HepG2 (cell line): ENCODE results near the gene SLX9. TPM values are rescaled to one million over a fixed set of nuclear protein-coding genes. Genes with fewer than 3 reads are reported as not detected.

Experiments used
- ATAC-seq: fragments of 200-7000 bp; cut with Tn5 transposase; 3 replicates; pipeline ENCODE4 v1.9.1; 2020; ENCODE audit warnings: mild to moderate bottlenecking, moderate library complexity
- BruUV-seq: library from RNA; stranded (reverse); fragments of 400-500 nt; replicated peaks from 2 replicates; lab custom pipeline; 2021; lab: Mats Ljungman, UMichigan
- CTCF ChIA-PET: fragments of 300-600 bp; formaldehyde crosslinking; extraction: SDS; loops from one replicate; lab custom pipeline; 2021; ENCODE audit warnings: low total read pairs, inconsistent platforms, low intra/inter-chr PET ratio; lab: Yijun Ruan, JAX
- POLR2A ChIA-PET: fragments of 350-600 bp; sonication (Branson Sonifier 250); formaldehyde crosslinking; loops from one replicate; lab custom pipeline; 2020; ENCODE audit warnings: antibody characterized with exemption, inconsistent platforms; lab: Yijun Ruan, JAX
- DNase-seq: peaks from one replicate; pipeline ENCODE4 v3.0.0-alpha.2; 2015; ENCODE audit warnings: low spot score
- FAIRE-seq: peaks from 3 replicates; lab custom pipeline; 2011; peaks lifted over from hg19 to GRCh38; lab: Jason Lieb, UNC
- H2AFZ ChIP-seq: one replicate; pipeline ENCODE4 v1.6.1; 2011; ENCODE audit warnings: low read length, inconsistent platforms
- H3K27ac ChIP-seq: fragments of 300-600 bp; 3 replicates; pipeline ENCODE4 v1.8.0; 2011; ENCODE audit warnings: mixed run types, mild to moderate bottlenecking, mixed read lengths, low read length, inconsistent platforms; ENCODE audit not compliant: insufficient read depth; ENCODE audit errors: extremely low read length
- H3K27me3 ChIP-seq, 2 experiments: fragments of 200-600 bp in 1 of 2; 2 replicates in 1 of 2; 3 replicates in 1 of 2; pipeline versions ENCODE4 v1.6.0 to v1.8.0; 2011; ENCODE audit warnings: low read length in 2 of 2, mild to moderate bottlenecking in 2 of 2, moderate library complexity in 2 of 2, inconsistent platforms in 1 of 2; ENCODE audit not compliant: insufficient read depth in 2 of 2, control insufficient read depth in 1 of 2
- H3K36me3 ChIP-seq, 2 experiments: fragments of 200-600 bp in 1 of 2; replicated peaks in 1 of 2; 2 replicates in 1 of 2; 3 replicates in 1 of 2; pipeline versions ENCODE4 v1.5.1 to v1.8.0; 2011; ENCODE audit warnings: low read length in 2 of 2, inconsistent platforms in 1 of 2; ENCODE audit not compliant: insufficient read depth in 2 of 2, control insufficient read depth in 1 of 2
- H3K4me1 ChIP-seq: 2 replicates; pipeline ENCODE4 v1.5.1; 2012; ENCODE audit warnings: low read length, inconsistent platforms; ENCODE audit not compliant: insufficient read depth
- H3K4me2 ChIP-seq: 2 replicates; pipeline ENCODE4 v1.6.0; 2011; ENCODE audit warnings: low read depth, low read length, inconsistent platforms
- H3K4me3 ChIP-seq, 3 experiments: fragments of 200-600 bp in 1 of 3; sonication (generic), shearing (Covaris generic) in 1 of 3; replicated peaks in 1 of 3; 2 replicates each; pipeline ENCODE4 v1.5.1; 2011 to 2016; ENCODE audit warnings: low read length in 3 of 3, inconsistent platforms in 2 of 3, low read depth in 2 of 3, mild to moderate bottlenecking in 2 of 3, control low read depth in 1 of 3, mixed read lengths in 1 of 3; ENCODE audit not compliant: insufficient read depth in 1 of 3
- H3K79me2 ChIP-seq: one replicate; pipeline ENCODE4 v1.6.1; 2011; ENCODE audit warnings: low read length, inconsistent platforms; ENCODE audit not compliant: insufficient read depth
- H3K9ac ChIP-seq: 2 replicates; pipeline ENCODE4 v1.6.0; 2011; ENCODE audit warnings: mild to moderate bottlenecking, low read depth, low read length, inconsistent platforms; ENCODE audit not compliant: insufficient read depth
- H3K9me3 ChIP-seq: 2 replicates; pipeline ENCODE4 v1.5.1; 2012; ENCODE audit warnings: mild to moderate bottlenecking, low read length
- H4K20me1 ChIP-seq: 2 replicates; pipeline ENCODE4 v1.6.0; 2011; ENCODE audit warnings: inconsistent platforms, mild to moderate bottlenecking, low read length, moderate library complexity; ENCODE audit not compliant: insufficient read depth
- ASH2L ChIP-seq: fragments of 300-600, 200-600 bp; sonication (generic); IDR thresholded peaks from 2 replicates; pipeline ENCODE4 v1.7.0; 2017; ENCODE audit warnings: low read depth, mild to moderate bottlenecking, moderate library complexity, mixed read lengths, low read length; ENCODE audit not compliant: insufficient read length
- GATAD2A ChIP-seq: IDR thresholded peaks from 2 replicates; pipeline ENCODE4 v1.6.1; 2016
- KDM3A ChIP-seq: IDR thresholded peaks from 2 replicates; pipeline ENCODE4 v1.6.1; 2018; ENCODE audit warnings: low read depth, missing compliant biosample characterization
- SIX1 ChIP-seq: sonication (generic); formaldehyde crosslinking; IDR thresholded peaks from 2 replicates; pipeline ENCODE4 v1.4.0; 2020; ENCODE audit warnings: missing genetic modification reagents, borderline replicate concordance
- ZNF550 ChIP-seq: sonication (generic); formaldehyde crosslinking; IDR thresholded peaks from 2 replicates; pipeline ENCODE4 v1.4.0; 2020; ENCODE audit warnings: mild to moderate bottlenecking, missing genetic modification reagents, borderline replicate concordance
- WGBS: methylation state at CpG from one replicate; pipeline ENCODE4 v1.1.6; 2017; ENCODE audit warnings: low lambda C conversion rate; 5-methylcytosine and 5-hydroxymethylcytosine counted together
- in situ Hi-C: cut with HindIII; loops from 2 replicates; pipeline ENCODE4 v1.10.0; 2017; ENCODE audit warnings: low pct_unique_long_range_greater_than_20kb; ENCODE audit not compliant: extremely low pct_ligation_motif_present
- intact Hi-C: fragments of 100-400 bp; cut with micrococcal nuclease; formaldehyde crosslinking; loops from one replicate; pipeline ENCODE4 v1.10.0; 2022; ENCODE audit not compliant: unreplicated experiment
- polyA plus RNA-seq, 8 experiments: library from polyadenylated mRNA; depleted of rRNA in 3 of 8; stranded (reverse) in 7 of 8; unstranded in 1 of 8; fragments of >200 nt; fragmentation: Illumina TruSeq in 4 of 8; extraction: Trizol in 4 of 8; gene quantifications; 2 replicates each; pipeline versions ENCODE4 v1.2.1 to v1.2.3, GENCODE V29; 2011 to 2016; ENCODE audit warnings: low read depth in 4 of 8, missing spikeins in 1 of 8, mixed read lengths in 1 of 8; ENCODE audit not compliant: insufficient read depth in 1 of 8
- total RNA-seq, 5 experiments: library from RNA; depleted of rRNA; stranded (reverse); fragments of >200 nt; fragmentation: Illumina TruSeq; extraction: Trizol; gene quantifications; 2 replicates each; pipeline ENCODE4 v1.2.3, GENCODE V29; 2016; ENCODE audit warnings: low read depth in 1 of 5
- TF ChIP-seq, protein P1 (sequence below): sonication (generic); formaldehyde crosslinking; IDR thresholded peaks from 2 replicates; pipeline ENCODE4 v1.5.0; 2020; ENCODE audit warnings: mild to moderate bottlenecking, missing genetic modification reagents
- TF ChIP-seq, protein P2 (sequence below): sonication (generic); formaldehyde crosslinking; IDR thresholded peaks from 2 replicates; pipeline ENCODE4 v1.4.0; 2020; ENCODE audit warnings: missing genetic modification reagents

The SLX9 gene
- total and polyA plus RNA-seq, 2 of the 13 experiments (the other 11 are each of a cell fraction or from before 2014, with no cell fraction given) = 21.0 to 47.1 TPM

DNA sequence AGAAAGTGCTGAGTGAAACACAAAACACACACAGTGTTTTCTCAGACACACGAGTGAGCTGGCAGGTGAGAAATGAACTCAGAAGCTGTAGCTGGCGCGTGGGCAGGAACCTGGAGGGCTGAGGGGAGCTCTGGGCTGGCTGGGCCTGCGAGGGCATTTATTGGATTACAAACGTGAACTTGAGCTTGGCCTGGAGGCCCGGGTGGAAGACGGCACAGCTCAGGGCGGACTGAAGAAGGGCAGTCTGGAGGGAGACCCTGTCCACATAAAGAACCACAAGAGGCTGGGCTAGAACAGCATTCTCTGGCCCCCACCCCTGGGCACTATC lies 82.5 kb downstream of the SLX9 start:
- intact Hi-C loops = no loop called here
- POLR2A ChIA-PET = interaction anchor here (0.7 to 1.4 kb wide), 3 partner anchors 9 to 38 kb away, joined by 3 to 9 read pairs (median 3); no protein-coding TSS in a partner anchor
- Histone ChIP-seq H3K27me3 (peaks cover 0 to 4% of the 10 kb centered on the region in 2 experiments; a peak in 1 of 5 replicates), H3K79me2 (no peaks in the 10 kb centered on the region), H3K27ac (no peak overlapping the region), H3K4me2 (no peak overlapping the region), H4K20me1 (no peaks in the 10 kb centered on the region), H2AFZ (no peak overlapping the region), H3K9ac (no peak overlapping the region), H3K4me1 (peaks cover 42% of the 10 kb centered on the region), H3K4me3 (no peak overlapping the region), H3K36me3 (no peaks in the 10 kb centered on the region), H3K9me3 (no peaks in the 10 kb centered on the region)
- FAIRE-seq (no peak), ATAC-seq (no peak), DNase-seq (no peak)
- TF ChIP-seq ASH2L (no peak), SIX1 (no peak), GATAD2A (CRISPR knock-in tag) (no peak), KDM3A (CRISPR knock-in tag) (no peak)
- no TSS peak for BruUV-seq
- in situ Hi-C loops = no loop called here
- WGBS = 60% methylated on average over 8 of the region's 8 CpGs
- CTCF ChIA-PET = no interaction called here

DNA sequence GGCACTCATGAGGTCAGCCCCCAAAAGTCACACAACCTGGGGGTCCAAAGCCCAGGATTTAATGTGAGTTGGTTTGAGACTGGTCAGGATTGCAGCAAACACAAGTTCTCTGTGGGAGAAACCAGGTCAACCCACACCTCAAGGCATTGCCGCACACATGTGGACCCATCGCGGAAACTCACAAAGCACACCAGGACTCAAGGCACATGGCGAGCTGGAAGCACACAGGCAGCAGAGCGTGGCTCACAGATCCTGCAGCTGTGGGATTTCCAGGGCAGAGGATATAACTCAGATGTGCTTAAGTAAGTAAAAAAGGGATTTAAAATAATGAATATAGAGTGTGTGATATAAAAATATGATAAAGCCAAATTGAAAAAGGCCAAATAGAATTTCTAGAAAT lies 82.9 kb downstream of the SLX9 start:
- in situ Hi-C loops = no loop called here
- TF ChIP-seq, protein P1, sequence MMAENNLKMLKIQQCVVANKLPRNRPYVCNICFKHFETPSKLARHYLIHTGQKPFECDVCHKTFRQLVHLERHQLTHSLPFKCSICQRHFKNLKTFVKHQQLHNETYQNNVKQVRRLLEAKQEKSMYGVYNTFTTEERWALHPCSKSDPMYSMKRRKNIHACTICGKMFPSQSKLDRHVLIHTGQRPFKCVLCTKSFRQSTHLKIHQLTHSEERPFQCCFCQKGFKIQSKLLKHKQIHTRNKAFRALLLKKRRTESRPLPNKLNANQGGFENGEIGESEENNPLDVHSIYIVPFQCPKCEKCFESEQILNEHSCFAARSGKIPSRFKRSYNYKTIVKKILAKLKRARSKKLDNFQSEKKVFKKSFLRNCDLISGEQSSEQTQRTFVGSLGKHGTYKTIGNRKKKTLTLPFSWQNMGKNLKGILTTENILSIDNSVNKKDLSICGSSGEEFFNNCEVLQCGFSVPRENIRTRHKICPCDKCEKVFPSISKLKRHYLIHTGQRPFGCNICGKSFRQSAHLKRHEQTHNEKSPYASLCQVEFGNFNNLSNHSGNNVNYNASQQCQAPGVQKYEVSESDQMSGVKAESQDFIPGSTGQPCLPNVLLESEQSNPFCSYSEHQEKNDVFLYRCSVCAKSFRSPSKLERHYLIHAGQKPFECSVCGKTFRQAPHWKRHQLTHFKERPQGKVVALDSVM (CRISPR knock-in tag) = no peak
- TF ChIP-seq, protein P2, sequence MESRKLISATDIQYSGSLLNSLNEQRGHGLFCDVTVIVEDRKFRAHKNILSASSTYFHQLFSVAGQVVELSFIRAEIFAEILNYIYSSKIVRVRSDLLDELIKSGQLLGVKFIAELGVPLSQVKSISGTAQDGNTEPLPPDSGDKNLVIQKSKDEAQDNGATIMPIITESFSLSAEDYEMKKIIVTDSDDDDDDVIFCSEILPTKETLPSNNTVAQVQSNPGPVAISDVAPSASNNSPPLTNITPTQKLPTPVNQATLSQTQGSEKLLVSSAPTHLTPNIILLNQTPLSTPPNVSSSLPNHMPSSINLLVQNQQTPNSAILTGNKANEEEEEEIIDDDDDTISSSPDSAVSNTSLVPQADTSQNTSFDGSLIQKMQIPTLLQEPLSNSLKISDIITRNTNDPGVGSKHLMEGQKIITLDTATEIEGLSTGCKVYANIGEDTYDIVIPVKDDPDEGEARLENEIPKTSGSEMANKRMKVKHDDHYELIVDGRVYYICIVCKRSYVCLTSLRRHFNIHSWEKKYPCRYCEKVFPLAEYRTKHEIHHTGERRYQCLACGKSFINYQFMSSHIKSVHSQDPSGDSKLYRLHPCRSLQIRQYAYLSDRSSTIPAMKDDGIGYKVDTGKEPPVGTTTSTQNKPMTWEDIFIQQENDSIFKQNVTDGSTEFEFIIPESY = peak; percentile 42; the same call in 1 of the 2 replicates
- TF ChIP-seq ZNF550 (CRISPR knock-in tag) = no peak
- no peak for ATAC-seq
- no peak for DNase-seq
- H3K36me3 ChIP-seq = no peaks in the 10 kb centered on the region
- H3K79me2 ChIP-seq = no peaks in the 10 kb centered on the region
- CTCF ChIA-PET = no interaction called here
- H3K4me1 ChIP-seq = peaks cover 45% of the 10 kb centered on the region
- WGBS = over 99% methylated on average over 5 of the region's 5 CpGs
- H3K27ac ChIP-seq = no peak overlapping the region
- POLR2A ChIA-PET = interaction anchor here (0.7 to 1.4 kb wide), 3 partner anchors 10 to 38 kb away, joined by 3 to 9 read pairs (median 3); no protein-coding TSS in a partner anchor
- peaks cover 0 to 4% of the 10 kb centered on the region in 2 experiments; a peak in 1 of 5 replicates for H3K27me3 ChIP-seq
- no peak overlapping the region for H2AFZ ChIP-seq
- H4K20me1 ChIP-seq = no peaks in the 10 kb centered on the region
- no peak for FAIRE-seq
- H3K4me2 ChIP-seq = no peak overlapping the region
- no peak overlapping the region for H3K4me3 ChIP-seq
- BruUV-seq = no TSS peak
- no peaks in the 10 kb centered on the region for H3K9me3 ChIP-seq
- H3K9ac ChIP-seq = no peak overlapping the region
- intact Hi-C loops = no loop called here
